ENCODE results near the gene FADS2.
"Not testable (repeated sequence)": the region's sequence is repeated elsewhere in the genome, so short reads cannot be mapped to it uniquely, and the experiment has no call there.

FADS2 gene

GRCh38 chr11:61881397-61881796, 53.3 kb downstream of the FADS2 start:
- no peak overlapping the region for H3K4me3 ChIP-seq (replicated peaks; ENCODE audit: low read depth, low read length)
- TF ChIP-seq CTCF (IDR thresholded peaks at IDR 0.05; ENCODE audit: low read length, missing control alignments), result no peak
- no peak for DNase-seq (ENCODE audit: low read depth)

GRCh38 chr11:61882267-61882666, 54.2 kb downstream of the FADS2 start:
- DNase-seq (ENCODE audit: low read depth), result peak; percentile 39

GRCh38 chr11:61882879-61883278, 54.8 kb downstream of the FADS2 start:
- H3K4me3 ChIP-seq (replicated peaks; ENCODE audit: low read depth, low read length), result no peak overlapping the region
- no peak for DNase-seq (ENCODE audit: low read depth)
- no peak for TF ChIP-seq CTCF (IDR thresholded peaks at IDR 0.05; ENCODE audit: low read length, missing control alignments)

More at GRCh38 chr11:61882267-61882666, 54.2 kb downstream of the FADS2 start:
- H3K4me3 ChIP-seq (replicated peaks; ENCODE audit: low read depth, low read length), result not testable (repeated sequence)

- no peak for DNase-seq (ENCODE audit: low read depth)
- H3K4me3 ChIP-seq (replicated peaks; ENCODE audit: low read depth, low read length), result no peak overlapping the region
- TF ChIP-seq CTCF (IDR thresholded peaks at IDR 0.05; ENCODE audit: low read length, missing control alignments), result no peak
These were observed 55.2 kb downstream of the FADS2 start for GRCh38 chr11:61883327-61883726.

- no peak for TF ChIP-seq CTCF (IDR thresholded peaks at IDR 0.05; ENCODE audit: low read length, missing control alignments)
- no peak overlapping the region for H3K4me3 ChIP-seq (replicated peaks; ENCODE audit: low read depth, low read length)
- DNase-seq (ENCODE audit: low read depth), result no peak
These were observed 55.8 kb downstream of the FADS2 start for GRCh38 chr11:61883947-61884346.

- H3K4me3 ChIP-seq (replicated peaks; ENCODE audit: low read depth, low read length), result no peak overlapping the region
- no peak for DNase-seq (ENCODE audit: low read depth)
- TF ChIP-seq CTCF (IDR thresholded peaks at IDR 0.05; ENCODE audit: low read length, missing control alignments), result no peak
These were observed 57.2 kb downstream of the FADS2 start for GRCh38 chr11:61885166-61885778.

GRCh38 chr11:61885784-61886580, 57.9 kb downstream of the FADS2 start:
- no peak overlapping the region for H3K4me3 ChIP-seq (replicated peaks; ENCODE audit: low read depth, low read length)
- DNase-seq (ENCODE audit: low read depth), result no peak
- TF ChIP-seq CTCF (IDR thresholded peaks at IDR 0.05; ENCODE audit: low read length, missing control alignments), result no peak

Data from fibroblast of pulmonary artery (primary cell).